22Rv1 (cell line): Measurements from ENCODE around the gene MAGI2.

Experiments used
- ZFX ChIP-seq: fragments of 450-650 bp; IDR thresholded peaks from 2 replicates; pipeline ENCODE4 v1.6.1; 2017; ENCODE audit warnings: antibody characterized with exemption, borderline replicate concordance
- TF ChIP-seq, protein P1 (sequence below): fragments of 450-650 bp; IDR thresholded peaks from 2 replicates; pipeline ENCODE4 v1.5.1; 2017; ENCODE audit warnings: mild to moderate bottlenecking

DNA sequence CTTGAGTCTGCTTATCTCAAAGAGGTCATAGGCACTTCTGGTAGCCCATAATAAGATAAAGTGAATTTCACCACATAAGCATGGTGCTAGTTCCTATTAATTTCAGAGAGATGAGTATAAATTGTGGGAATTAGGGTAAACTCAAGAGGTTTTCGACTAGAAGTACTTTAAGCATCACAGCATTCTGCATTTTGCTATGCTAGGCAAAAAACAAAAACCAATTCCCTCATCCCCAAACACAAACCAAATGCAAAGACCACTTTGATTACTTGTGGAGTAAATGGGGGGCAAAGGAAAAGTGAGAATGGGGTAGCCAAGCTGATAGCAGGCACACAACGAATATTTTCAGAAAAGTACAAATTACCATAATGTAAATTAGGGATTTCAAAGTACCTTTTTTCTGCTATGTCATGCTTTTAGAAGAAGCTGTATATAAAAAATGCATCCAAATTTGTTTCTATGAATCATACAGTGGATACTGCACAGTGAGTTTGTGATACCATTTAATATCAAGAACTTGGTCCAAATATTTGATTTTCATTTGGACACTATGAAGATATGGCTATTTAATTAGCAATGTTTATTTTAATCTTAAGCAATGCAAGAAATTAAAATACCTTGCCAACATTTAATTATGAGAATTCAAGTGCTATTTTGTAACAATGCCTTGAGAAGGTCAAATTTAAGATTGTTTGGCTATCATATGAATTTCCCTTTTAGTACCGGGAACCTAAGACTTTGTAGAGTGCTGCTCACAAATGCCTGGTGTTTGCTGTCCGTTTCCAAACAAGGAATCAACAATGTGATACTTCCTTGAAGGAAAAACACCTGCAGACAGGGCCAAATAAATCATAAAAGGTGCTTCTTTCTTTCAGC, 1199.4 kb downstream of the MAGI2 start:
- TF ChIP-seq, protein P1, sequence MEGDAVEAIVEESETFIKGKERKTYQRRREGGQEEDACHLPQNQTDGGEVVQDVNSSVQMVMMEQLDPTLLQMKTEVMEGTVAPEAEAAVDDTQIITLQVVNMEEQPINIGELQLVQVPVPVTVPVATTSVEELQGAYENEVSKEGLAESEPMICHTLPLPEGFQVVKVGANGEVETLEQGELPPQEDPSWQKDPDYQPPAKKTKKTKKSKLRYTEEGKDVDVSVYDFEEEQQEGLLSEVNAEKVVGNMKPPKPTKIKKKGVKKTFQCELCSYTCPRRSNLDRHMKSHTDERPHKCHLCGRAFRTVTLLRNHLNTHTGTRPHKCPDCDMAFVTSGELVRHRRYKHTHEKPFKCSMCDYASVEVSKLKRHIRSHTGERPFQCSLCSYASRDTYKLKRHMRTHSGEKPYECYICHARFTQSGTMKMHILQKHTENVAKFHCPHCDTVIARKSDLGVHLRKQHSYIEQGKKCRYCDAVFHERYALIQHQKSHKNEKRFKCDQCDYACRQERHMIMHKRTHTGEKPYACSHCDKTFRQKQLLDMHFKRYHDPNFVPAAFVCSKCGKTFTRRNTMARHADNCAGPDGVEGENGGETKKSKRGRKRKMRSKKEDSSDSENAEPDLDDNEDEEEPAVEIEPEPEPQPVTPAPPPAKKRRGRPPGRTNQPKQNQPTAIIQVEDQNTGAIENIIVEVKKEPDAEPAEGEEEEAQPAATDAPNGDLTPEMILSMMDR, result no peak
- TF ChIP-seq ZFX, result no peak
